ENCODE measurements around the gene UNC5B.

UNC5B gene

DNA sequence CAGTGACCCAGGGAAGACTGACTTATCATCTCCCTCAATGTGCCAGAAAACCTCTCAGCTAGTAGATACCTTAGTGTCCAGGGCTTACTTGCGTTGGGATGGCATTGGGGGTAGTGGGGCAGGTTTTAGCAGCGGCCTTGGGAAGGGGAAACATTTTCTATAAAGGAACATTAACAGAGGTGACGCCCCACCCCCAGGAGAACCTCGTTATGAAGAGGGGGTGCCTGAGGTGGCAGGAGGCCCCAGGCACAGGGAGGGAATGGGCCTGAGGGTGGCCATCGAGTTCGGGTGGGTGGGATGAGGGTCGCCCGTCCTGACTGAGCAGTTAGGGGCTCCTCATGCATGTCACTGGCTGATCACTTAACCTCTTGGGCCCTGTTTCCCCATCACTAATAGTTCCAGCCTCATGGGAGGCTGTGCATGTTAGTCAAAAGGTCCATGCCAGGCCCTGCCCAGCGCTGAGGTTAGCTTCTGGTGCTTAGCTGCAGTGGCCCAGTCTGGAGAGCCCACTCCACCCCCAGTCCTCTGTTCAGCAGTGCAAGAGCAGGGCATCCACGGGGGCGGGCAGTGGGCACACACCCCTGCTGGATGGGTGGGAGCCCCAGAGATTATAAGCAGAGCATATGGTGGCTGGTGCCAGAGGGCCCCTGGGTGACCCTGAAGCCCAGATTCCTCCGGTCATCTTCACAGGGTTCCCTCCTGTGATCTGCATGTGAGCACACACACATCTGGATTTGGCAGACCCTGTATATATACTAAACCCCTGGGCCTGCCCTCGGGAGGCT lies 27.0 kb downstream of the UNC5B start:
- no peak for DNase-seq (ENCODE audit: low read depth in 2 of 2, low spot score in 1 of 2)

GRCh38 chr10:71239946-71240795 lies 27.8 kb downstream of the UNC5B start:
- no peak for DNase-seq (ENCODE audit: low read depth in 2 of 2, low spot score in 1 of 2)

DNA sequence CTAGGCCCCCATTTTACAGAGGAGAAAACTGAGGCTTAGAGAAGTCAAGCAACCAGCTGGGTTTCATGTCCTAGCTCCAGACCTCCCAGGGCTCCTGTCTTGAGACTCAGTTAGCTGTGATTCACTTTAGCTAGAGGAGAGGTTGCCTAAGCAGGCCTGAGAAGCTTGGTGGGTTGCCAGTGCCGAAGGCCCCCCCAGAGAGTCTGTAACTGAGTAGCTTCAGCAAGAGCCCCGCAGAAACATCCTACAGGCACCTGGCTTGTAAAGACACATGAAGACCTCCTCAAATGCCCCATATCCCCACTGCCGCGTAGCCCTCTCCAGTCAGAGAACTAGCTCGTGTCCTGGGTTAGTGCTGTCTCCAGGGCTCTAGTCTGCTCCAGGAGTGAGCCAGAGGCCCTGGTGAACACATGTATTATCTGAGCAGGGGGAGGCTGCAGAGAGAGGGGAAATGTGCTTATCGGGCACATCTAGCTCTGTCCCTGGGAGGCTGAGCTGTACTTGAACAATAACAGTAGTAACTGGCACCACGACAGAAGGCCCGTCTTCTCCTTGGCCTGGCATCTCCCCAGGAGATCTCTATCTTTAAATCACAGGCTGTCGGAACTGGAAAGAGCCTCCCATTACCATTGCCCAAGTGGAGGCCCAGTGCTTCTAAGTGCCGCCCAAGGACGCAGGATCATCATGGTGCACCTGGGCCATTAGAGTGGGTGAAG lies 28.9 kb downstream of the UNC5B start:
- DNase-seq (ENCODE audit: low read depth in 2 of 2, low spot score in 1 of 2) = no peak

DNA sequence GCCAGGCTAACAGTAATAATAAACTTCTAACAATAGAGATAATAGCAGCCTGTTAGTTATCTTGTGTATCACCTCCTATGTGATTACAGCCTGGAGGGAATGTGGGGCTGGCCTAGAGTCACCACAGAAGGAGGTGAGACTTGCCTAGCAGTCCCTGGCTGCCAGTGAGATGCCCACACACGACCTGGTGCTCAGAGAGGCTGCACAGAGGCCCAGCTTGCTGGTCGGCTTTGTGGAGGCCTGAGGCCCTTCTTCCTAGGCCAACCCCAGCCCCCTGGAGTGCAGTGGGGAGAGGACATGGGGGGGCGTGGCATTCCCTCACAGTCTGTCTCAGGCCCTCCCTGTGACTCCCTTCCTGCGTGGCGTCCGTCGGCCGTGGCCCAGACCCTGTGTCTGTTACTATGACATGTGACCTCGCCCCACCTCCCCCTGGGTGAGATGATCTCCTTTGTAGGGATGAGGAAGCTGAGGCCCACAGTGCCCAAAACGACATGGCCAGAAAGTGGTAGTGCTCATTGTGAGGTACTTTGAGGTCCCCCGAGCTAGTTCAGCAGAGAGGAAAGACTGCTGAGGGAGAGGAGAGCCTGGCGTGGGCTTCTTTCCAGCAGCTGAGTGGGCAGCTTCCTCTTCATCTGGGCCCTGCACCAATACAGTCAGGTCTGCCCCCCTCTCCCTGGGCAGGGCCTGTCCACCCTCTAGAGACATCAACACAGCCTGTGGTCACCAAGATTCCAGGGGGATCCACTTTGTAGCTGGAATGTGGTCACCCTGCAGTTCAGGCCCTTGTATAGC lies 29.7 kb downstream of the UNC5B start:
- no peak for DNase-seq (ENCODE audit: low read depth in 2 of 2, low spot score in 1 of 2)

DNA sequence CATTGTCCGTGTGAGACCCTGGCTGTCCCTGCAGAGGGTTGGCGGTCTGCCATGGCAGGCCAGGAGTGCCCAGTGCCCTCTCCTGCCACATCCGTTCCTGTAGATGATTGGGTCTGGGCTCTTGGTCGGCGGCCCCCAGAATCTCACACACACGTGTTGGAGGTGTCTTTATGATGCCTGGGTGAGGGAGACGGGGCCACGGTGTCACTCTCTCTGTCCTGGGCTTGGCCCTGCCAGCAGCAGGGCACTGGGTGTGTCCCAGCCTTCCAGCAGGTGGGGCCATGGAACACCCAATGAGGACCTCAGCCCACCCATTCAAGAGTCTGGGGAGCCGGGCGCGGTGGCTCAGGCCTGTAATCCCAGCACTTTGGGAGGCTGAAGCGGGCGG lies 30.2 kb downstream of the UNC5B start:
- DNase-seq (ENCODE audit: low read depth in 2 of 2, low spot score in 1 of 2) = no peak

GRCh38 chr10:71243756-71244395 lies 31.5 kb downstream of the UNC5B start:
- DNase-seq (ENCODE audit: low read depth in 2 of 2, low spot score in 1 of 2) = no peak

- no peak for DNase-seq (ENCODE audit: low read depth in 2 of 2, low spot score in 1 of 2)
Observed at GRCh38 chr10:71244431-71245419, 32.4 kb downstream of the UNC5B start.

GRCh38 chr10:71245420-71246325 lies 33.3 kb downstream of the UNC5B start:
- no peak for DNase-seq (ENCODE audit: low read depth in 2 of 2, low spot score in 1 of 2)

GRCh38 chr10:71246591-71247413 lies 34.4 kb downstream of the UNC5B start:
- DNase-seq (ENCODE audit: low read depth in 2 of 2, low spot score in 1 of 2) = no peak

DNA sequence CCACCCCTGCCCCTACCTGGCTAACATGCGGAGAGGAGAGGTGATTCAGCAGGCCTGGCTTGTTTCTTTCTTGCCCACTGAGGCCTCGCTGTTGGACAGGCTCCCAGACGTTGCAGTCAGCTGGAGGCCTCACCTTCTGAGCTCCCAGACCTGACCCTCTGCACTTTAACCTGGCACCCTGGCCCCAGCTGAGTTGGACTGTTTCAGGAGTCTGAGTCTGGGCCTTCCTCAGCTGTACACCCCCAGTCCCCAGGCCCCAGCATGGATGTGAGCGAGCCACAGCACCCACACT lies 35.0 kb downstream of the UNC5B start:
- no peak for DNase-seq (ENCODE audit: low read depth in 2 of 2, low spot score in 1 of 2)

DNA sequence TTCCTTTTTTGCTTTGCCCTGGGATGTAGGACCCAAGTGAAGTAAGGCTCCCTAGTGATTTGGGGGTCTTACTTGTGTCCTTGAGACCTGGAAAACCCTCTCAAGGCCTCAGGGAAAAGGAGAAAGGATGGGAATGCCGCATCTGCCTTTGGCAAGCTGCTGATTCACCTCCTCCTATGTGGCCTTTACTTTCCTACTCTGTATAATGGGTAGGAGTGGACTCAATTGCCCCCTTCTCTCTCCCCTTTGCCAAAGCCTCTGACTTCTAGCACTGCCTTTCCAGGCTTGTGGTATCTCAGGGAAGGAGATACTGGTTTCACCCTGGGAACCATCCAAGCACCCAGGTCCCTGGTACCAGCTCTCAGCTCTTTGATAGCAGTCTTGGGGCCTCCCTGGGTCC lies 35.4 kb downstream of the UNC5B start:
- DNase-seq (ENCODE audit: low read depth in 2 of 2, low spot score in 1 of 2) = no peak

DNA sequence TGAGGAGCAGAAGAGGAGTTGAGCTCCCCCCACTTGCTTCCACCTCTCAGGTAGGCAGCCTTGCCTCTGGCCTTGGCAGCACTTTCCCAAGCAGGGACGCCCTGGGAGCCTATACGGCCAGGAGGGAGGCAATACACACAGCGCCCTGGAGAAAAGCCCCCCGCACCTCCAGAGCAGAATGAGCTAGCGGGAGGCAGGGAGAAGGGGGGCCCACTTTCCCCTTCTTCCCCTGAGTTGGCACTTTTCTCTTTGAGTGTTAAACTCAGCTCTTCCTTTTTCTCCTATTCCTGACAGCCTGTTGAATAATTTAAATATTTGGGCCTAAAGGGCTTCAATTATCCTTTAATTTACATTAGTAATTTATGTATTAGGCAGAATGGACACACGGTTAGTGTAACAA lies 35.8 kb downstream of the UNC5B start:
- DNase-seq (ENCODE audit: low read depth in 2 of 2, low spot score in 1 of 2) = no peak

DNA sequence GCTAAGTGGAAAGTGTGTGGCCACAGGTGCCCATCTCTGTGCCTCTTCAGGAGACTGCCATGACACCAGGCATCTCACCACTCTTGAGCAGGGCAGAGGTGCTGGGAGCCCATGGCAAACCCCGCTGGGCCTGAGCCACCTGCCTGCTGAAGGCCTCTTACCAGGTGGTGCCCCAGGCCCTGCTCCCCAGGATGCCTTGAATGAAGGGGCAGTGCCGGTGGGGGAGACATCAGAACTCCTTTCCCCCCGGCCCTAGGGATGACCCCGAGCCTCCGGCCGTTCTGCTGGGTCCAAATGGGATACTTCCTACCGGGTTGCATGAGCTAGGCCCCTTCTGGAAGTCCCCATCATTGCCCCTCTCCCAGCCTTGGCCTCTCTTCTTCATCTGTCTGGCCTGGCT lies 37.6 kb downstream of the UNC5B start:
- DNase-seq (ENCODE audit: low read depth in 2 of 2, low spot score in 1 of 2) = no peak

DNA sequence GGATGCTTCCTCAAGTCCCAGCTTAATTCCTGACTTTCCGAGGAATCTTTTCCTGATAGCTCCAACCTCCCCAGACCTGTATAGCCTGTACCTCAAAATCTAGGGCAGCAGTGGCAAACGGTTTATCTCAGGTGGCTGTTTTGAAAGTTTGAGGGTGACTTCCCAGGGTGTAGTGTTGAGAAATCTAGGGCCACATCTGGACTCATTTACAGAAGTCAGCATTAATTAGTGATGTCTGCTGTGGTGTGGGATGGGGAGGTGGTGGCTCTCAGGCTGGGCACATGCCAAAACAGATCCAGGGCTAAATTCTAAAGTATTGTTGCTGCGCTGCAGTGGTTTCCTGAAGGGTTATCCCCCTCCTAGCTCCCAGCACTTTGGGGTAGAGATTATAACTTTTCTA lies 38.0 kb downstream of the UNC5B start:
- no peak for DNase-seq (ENCODE audit: low read depth in 2 of 2, low spot score in 1 of 2)

GRCh38 chr10:71250842-71251241 lies 38.5 kb downstream of the UNC5B start:
- DNase-seq (ENCODE audit: low read depth in 2 of 2, low spot score in 1 of 2) = no peak

- no peak for DNase-seq (ENCODE audit: low read depth in 2 of 2, low spot score in 1 of 2)
Observed at GRCh38 chr10:71251319-71251718, 38.9 kb downstream of the UNC5B start.

GRCh38 chr10:71252220-71252619 lies 39.9 kb downstream of the UNC5B start:
- no peak for DNase-seq (ENCODE audit: low read depth in 2 of 2, low spot score in 1 of 2)

Measured in stimulated activated CD8-positive, alpha-beta memory T cell treated with anti-CD3 and anti-CD28 coated beads, Interleukin-4, amount 100 ng/mL, for 4 hours (primary cell).